ENCODE results near the gene RAPGEF2.

Gene RAPGEF2

DNA sequence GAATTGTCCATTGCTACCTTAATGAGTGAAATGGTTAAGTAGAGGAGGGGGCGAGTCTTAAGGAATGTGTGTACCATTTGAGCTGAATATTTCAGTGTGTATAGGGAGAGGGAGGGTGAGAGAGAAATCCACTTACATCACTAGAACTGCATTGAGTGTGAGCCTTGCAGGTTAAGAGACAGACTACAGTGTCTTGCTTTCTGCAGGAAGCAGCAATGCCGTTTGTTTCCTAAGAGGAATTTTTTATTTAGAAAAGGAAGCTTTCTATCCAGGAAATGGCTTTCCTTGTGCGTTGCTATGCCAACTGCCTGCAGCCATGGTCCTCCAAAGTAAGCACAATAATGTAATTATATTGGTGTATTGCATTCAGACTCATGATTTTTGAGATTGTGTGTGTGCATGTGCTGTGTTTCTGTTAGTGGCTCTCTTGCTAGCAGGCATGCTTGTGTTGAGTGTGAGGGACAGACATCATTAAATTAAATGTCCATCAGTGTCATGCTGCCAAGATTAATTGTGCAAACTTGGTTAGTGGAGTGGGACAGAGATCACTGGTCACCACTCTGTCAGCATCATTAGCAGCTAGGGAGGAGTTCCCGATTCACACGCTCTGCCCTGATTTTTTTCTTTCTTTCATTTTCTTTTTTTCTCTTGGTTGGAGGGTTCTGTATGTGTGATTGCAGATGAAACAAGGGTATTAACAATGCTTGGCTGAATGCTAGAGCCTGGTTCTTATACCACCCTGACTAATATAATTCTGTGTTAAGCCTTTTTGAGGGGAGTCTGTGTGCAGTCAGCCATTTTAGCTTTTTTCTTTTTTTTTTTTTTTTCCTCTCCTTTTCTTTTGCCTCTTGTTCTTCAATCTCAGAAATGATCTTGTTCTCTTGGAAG, 164.3 kb downstream of the RAPGEF2 start:
- Histone ChIP-seq H3K27ac (ENCODE audit: extremely low read depth, low read depth, low read length) (no peak overlapping the region), H3K4me1 (ENCODE audit: control insufficient read depth, insufficient read depth, low read length) (no peaks in the 10 kb centered on the region), H3K36me3 (ENCODE audit: control insufficient read depth in 2 of 2, insufficient read depth in 1 of 2, low read length in 2 of 2) (no peaks in the 10 kb centered on the region), H3K4me3 (ENCODE audit: low read depth, low read length) (no peak overlapping the region), H3K9me3 (ENCODE audit: control insufficient read depth, insufficient read depth, low read depth, low read length) (no peaks in the 10 kb centered on the region)
- POLR2A ChIA-PET, result no interaction called here
- CTCF ChIA-PET, result interaction anchor here (0.5 kb wide), 1 partner anchor 416 kb away, joined by 3 read pairs; no protein-coding TSS in a partner anchor
- TF ChIP-seq ZNF521 (tag by site-specific recombination; IDR thresholded peaks at IDR 0.05) (no peak), ZNF239 (tag by site-specific recombination; IDR thresholded peaks at IDR 0.05) (no peak), ZNF623 (tag by site-specific recombination; IDR thresholded peaks at IDR 0.05) (no peak), ZNF571 (tag by site-specific recombination; IDR thresholded peaks at IDR 0.05) (no peak), ZNF2 (tag by site-specific recombination; IDR thresholded peaks at IDR 0.05) (no peak), ZNF391 (tag by site-specific recombination; IDR thresholded peaks at IDR 0.05; ENCODE audit: borderline replicate concordance, low read depth) (no peak), ZNF341 (tag by site-specific recombination; IDR thresholded peaks at IDR 0.05; ENCODE audit: low read depth) (no peak), ZNF202 (tag by site-specific recombination; IDR thresholded peaks at IDR 0.05; ENCODE audit: borderline replicate concordance) (no peak), ZNF157 (tag by site-specific recombination; IDR thresholded peaks at IDR 0.05) (no peak), ZNF16 (tag by site-specific recombination; IDR thresholded peaks at IDR 0.05; ENCODE audit: low read depth) (no peak), KLF10 (tag by site-specific recombination; IDR thresholded peaks at IDR 0.05) (no peak), KLF8 (tag by site-specific recombination; IDR thresholded peaks at IDR 0.05) (no peak), ZNF621 (tag by site-specific recombination; IDR thresholded peaks at IDR 0.05) (no peak), KLF1 (tag by site-specific recombination; IDR thresholded peaks at IDR 0.05) (no peak)
- TF ChIP-seq, protein P1, sequence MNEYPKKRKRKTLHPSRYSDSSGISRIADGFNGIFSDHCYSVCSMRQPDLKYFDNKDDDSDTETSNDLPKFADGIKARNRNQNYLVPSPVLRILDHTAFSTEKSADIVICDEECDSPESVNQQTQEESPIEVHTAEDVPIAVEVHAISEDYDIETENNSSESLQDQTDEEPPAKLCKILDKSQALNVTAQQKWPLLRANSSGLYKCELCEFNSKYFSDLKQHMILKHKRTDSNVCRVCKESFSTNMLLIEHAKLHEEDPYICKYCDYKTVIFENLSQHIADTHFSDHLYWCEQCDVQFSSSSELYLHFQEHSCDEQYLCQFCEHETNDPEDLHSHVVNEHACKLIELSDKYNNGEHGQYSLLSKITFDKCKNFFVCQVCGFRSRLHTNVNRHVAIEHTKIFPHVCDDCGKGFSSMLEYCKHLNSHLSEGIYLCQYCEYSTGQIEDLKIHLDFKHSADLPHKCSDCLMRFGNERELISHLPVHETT (tag by site-specific recombination; IDR thresholded peaks at IDR 0.05), result no peak
- TF ChIP-seq, protein P2, sequence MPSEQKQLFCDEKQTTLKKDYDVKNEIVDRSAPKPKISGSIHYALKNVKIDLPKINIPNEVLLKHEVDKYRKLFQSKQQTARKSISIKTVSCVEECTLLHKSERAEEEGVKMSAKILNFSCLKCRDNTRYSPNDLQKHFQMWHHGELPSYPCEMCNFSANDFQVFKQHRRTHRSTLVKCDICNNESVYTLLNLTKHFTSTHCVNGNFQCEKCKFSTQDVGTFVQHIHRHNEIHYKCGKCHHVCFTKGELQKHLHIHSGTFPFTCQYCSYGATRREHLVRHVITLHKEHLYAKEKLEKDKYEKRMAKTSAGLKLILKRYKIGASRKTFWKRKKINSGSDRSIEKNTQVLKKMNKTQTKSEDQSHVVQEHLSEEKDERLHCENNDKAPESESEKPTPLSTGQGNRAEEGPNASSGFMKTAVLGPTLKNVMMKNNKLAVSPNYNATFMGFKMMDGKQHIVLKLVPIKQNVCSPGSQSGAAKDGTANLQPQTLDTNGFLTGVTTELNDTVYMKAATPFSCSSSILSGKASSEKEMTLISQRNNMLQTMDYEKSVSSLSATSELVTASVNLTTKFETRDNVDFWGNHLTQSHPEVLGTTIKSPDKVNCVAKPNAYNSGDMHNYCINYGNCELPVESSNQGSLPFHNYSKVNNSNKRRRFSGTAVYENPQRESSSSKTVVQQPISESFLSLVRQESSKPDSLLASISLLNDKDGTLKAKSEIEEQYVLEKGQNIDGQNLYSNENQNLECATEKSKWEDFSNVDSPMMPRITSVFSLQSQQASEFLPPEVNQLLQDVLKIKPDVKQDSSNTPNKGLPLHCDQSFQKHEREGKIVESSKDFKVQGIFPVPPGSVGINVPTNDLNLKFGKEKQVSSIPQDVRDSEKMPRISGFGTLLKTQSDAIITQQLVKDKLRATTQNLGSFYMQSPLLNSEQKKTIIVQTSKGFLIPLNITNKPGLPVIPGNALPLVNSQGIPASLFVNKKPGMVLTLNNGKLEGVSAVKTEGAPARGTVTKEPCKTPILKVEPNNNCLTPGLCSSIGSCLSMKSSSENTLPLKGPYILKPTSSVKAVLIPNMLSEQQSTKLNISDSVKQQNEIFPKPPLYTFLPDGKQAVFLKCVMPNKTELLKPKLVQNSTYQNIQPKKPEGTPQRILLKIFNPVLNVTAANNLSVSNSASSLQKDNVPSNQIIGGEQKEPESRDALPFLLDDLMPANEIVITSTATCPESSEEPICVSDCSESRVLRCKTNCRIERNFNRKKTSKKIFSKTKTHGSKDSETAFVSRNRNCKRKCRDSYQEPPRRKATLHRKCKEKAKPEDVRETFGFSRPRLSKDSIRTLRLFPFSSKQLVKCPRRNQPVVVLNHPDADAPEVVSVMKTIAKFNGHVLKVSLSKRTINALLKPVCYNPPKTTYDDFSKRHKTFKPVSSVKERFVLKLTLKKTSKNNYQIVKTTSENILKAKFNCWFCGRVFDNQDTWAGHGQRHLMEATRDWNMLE (tag by site-specific recombination; conservative IDR thresholded peaks at IDR 0.05; ENCODE audit: low read depth), result no peak
- TF ChIP-seq, protein P3, sequence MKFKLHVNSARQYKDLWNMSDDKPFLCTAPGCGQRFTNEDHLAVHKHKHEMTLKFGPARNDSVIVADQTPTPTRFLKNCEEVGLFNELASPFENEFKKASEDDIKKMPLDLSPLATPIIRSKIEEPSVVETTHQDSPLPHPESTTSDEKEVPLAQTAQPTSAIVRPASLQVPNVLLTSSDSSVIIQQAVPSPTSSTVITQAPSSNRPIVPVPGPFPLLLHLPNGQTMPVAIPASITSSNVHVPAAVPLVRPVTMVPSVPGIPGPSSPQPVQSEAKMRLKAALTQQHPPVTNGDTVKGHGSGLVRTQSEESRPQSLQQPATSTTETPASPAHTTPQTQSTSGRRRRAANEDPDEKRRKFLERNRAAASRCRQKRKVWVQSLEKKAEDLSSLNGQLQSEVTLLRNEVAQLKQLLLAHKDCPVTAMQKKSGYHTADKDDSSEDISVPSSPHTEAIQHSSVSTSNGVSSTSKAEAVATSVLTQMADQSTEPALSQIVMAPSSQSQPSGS (tag by site-specific recombination; IDR thresholded peaks at IDR 0.05; ENCODE audit: low read depth), result no peak
- TF ChIP-seq, protein P4, sequence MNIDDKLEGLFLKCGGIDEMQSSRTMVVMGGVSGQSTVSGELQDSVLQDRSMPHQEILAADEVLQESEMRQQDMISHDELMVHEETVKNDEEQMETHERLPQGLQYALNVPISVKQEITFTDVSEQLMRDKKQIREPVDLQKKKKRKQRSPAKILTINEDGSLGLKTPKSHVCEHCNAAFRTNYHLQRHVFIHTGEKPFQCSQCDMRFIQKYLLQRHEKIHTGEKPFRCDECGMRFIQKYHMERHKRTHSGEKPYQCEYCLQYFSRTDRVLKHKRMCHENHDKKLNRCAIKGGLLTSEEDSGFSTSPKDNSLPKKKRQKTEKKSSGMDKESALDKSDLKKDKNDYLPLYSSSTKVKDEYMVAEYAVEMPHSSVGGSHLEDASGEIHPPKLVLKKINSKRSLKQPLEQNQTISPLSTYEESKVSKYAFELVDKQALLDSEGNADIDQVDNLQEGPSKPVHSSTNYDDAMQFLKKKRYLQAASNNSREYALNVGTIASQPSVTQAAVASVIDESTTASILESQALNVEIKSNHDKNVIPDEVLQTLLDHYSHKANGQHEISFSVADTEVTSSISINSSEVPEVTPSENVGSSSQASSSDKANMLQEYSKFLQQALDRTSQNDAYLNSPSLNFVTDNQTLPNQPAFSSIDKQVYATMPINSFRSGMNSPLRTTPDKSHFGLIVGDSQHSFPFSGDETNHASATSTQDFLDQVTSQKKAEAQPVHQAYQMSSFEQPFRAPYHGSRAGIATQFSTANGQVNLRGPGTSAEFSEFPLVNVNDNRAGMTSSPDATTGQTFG (tag by site-specific recombination; IDR thresholded peaks at IDR 0.05; ENCODE audit: borderline replicate concordance), result no peak

All from HEK293 (cell line).